ENCODE measurements around the gene UBALD2.
A peak's percentile ranks its signal among the peaks of the same experiment; 100 is the strongest.
"Not testable (repeated sequence)": the region's sequence is repeated elsewhere in the genome, so short reads cannot be mapped to it uniquely, and the experiment has no call there.

Gene UBALD2

DNA sequence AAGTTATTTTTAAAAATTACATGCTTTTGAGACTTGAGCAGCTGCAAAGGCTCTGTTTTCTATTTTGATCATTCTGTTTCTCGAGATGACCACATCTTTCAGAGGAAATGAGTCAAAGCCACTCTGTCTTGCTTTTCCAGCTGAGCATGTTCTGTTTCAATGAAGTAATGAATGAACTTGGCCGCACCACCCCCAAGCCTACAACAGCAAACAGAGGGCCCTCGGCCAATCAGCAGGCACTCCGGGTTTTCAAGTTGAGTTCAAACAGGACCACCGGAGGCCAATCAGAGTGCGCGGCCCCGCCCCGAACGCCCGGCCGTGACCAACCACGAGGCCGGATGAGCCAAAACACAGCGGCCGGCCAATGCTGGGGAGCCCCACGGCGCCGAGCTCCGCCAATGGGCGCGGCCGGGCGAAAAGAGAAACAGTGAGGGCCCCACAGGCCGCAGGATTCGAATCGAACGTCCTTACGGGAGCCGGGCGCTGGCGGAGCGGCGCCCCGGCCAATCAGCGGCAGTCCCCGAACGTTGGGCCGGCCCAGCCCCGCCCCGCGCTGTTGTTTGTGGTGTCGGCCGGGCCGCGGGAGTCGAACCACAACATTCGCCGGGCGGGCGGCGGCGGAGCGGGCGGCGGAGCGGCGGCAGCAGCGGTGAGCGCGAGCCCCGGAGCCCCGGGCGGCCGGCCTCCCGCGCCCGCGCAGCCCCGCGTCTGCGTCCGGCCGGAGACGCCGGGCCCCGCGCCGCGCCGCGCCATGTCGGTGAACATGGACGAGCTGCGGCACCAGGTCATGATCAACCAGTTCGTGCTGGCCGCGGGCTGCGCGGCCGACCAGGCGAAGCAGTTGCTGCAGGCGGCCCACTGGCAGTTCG lies at the start of gene UBALD2:
TSS of gene UBALD2 (plus strand) at position 594 of the 869 bp plus-strand sequence. CDS start at position 752, 158 bp downstream.
- DNase-seq (ENCODE audit: low read depth), result peak; percentile 98

DNA sequence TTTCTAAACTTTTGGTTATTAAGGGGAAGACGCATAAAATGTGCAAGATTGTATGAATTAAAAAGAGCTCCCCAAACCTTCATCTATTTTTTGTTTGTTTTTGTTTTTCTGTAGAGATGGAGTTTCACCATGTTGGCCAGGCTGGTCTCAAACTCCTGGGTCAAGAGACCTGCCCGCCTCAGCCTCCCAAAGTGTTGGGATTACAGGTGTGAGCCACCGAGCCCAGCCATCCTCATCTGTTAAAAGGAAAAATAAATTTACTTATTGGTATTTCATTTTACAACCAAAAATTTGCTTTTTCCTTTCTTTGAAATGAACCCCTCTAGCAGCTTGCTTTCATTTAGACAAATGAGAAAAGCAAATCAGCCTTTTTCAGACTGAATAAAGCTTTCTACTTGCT lies 48.1 kb upstream of the UBALD2 start:
- no peak for DNase-seq (ENCODE audit: low read depth)

DNA sequence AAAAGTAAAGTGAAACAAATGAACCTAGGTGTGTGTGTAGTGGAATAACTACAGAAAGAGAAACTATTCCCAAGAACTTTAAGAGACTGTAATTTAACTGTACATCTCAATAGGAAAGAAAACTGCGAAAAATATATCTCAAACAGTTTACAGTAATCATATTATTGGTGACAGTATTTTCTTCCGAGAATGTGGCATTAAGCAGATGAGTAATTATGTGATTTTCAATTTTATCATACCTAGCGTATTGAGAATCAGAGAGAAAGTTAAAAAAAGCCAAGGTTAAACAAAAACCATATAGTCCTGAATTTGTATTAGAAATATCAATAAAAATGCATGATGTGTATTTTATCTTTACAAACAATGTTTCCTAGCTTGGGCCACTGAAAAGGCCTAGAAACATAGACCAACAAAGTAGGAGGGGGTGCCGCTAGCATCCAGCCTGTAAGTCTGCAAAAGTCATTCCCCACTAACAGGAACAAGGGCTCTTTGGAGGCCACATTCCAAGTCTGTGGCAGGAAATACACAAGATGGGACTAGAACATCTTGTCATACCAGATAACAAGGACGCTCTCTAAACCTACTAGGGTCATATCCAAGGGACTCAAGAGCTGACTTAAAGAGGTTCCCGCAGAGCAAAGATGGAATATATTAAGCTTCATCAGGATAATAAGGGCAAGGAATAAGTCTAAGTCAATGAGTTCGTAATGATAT lies 45.3 kb upstream of the UBALD2 start:
- no peak for DNase-seq (ENCODE audit: low read depth)

GRCh38 chr17:76223802-76224201 lies 41.3 kb upstream of the UBALD2 start:
- DNase-seq (ENCODE audit: low read depth), result no peak

GRCh38 chr17:76225373-76226086 lies 39.6 kb upstream of the UBALD2 start:
- DNase-seq (ENCODE audit: low read depth), result not testable (repeated sequence)

GRCh38 chr17:76226749-76227148 lies 38.4 kb upstream of the UBALD2 start:
- DNase-seq (ENCODE audit: low read depth), result not testable (repeated sequence)

GRCh38 chr17:76232342-76232741 lies 32.8 kb upstream of the UBALD2 start:
- no peak for DNase-seq (ENCODE audit: low read depth)

DNA sequence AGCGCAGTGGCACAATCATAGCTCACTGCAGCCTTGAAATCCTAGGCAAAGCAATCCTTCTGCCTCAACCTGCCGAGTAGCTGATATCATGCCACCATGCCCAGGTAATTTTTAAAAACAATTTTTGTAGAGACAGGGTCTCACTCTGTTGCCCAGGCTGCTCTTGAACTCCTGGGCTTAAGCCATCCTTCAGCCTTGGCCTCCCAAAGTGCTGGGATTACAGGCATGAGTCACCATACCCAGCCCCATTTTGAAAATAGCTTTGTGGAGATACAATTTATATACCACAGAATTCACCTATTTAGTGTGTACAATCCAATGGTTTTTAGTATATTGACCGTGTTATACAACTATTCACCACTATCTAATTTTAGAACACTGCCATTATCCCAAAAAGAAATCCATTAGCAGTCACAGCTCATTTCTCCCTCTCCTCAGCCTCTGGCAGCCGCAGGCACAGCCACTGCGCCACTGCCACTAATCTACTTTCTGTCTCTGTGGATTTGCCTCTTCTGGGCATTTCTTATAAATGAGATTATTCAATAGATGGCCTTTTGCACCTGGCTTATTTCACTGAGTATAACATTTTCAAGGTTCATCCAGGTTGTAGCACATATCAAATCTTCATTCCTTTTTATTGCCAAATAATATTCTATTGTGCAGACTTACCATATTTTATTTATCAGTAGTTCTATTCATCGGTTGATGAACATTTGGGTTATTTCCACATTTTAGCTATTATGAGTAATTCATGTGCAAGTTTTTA lies 31.4 kb upstream of the UBALD2 start:
- no peak for DNase-seq (ENCODE audit: low read depth)

DNA sequence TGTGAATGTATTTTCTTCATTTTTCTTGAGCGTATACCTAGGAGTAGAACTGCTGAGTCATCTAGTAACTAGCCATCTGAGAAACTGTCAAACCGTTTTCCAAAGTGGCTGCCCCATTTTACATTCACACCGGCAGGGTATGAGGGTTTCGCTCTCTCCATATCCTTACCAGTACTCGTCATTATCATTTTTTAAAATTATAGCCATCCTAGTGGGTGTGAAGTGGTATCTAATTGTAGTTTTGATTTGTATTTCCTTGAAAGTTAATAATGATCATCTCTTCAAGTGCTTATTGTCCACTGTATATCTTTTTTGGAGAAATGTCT lies 30.8 kb upstream of the UBALD2 start:
- no peak for DNase-seq (ENCODE audit: low read depth)

DNA sequence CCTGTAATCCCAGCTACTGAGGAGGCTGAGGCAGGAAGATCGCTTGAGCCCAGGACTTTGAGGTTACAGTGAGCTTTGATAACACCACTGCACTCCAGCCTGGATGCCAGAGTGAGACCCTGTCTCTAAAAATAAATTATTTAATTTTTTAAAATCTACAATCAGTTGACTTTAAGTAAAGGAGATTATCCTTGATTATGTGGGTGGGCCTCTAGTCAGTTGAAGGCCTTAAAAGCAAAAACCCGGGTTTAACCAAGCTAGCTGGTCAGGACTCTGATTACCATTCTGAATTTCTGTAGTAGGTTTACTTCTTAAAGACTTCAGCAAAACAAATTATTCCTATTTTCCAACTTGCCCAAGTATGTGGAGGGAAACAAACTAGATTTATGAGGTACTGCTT lies 29.3 kb upstream of the UBALD2 start:
- no peak for DNase-seq (ENCODE audit: low read depth)

DNA sequence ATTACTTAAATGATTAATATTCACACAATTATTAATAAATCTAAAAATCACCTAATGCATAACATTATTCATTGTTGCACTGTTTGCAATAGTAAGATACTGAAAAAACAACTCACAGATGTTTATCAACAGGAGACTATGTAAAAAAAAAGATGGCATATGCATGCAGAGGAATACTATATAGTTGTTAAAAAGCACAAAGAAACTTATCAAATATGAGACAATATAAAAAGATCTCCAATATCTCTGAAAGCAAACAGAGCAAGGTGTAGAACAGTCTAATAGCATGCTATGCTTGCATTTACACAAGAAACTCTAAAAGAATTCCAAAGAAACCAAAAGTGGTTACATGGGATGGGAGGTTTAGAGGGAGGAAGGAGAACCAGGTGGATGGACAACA lies 28.5 kb upstream of the UBALD2 start:
- DNase-seq (ENCODE audit: low read depth), result no peak

- no peak for DNase-seq (ENCODE audit: low read depth)
These were observed 27.3 kb upstream of the UBALD2 start for GRCh38 chr17:76237859-76238313.

DNA sequence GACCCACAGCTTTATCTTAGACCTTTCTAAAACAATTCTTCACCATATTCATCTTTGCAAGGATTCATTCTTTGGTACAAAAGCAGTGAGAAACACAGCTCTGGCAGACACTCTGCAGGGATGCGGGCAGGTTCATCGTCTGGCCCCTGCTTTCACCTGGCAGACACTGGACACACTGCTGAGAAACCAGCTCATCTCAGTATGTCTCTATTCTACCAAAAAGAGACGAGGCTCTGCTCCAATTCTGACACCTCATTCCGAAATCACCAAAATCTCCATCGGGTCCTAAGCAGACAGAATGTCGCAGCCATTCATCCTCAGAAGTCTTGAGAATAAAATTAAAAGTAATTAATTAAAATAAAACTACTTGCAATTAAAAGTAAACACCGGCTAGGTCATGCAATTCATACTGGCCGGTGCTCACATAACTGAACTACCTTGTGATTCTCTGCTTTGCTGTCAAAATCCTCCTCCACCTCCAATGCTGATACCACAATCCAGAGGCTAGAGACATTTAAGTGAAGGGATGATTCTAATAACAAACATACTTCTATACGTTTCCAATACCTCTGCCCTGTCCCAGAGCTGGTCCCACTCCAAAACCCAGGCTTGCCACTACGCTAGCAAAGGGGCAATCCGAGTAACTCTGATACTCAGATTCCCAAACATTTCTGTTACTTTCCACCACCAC lies 26.2 kb upstream of the UBALD2 start:
- DNase-seq (ENCODE audit: low read depth), result no peak

GRCh38 chr17:76239538-76240274 lies 25.4 kb upstream of the UBALD2 start:
- no peak for DNase-seq (ENCODE audit: low read depth)

DNA sequence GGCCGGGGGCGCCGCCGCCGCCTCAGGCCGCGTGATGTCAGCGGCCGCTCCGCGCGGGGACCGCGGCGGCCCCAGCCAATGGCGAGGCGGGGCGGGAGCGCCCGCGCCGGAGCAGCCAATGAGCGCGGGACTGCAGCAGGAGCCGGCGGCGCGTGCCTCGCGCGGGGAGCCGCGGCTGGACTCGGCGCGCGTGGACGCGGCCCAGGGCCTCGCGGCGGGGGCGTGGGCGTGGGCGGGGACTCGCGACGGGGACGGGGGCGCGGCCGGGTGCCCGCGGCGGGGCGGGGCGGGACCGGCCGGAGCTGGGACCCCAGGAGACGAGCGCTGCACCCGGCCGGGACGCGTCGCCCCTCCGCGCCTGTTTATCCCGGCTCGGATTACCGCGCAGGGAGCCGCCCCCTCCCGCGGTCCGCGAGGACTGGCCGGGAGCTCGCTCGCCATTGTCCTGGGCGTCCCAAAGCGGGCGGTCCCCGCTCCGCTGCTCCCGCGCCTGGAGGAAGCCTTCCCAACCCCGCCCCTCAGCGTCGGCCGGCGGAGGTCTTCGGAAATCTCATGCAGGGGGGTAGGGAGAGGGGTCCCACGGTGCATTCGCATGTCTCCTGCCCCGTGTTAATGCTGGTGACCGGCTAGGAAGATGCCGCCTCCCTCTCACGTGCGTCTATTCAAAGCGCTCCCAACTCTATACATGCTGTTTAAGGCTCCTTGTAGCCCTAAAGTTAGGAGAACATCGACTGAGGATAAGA lies 24.5 kb upstream of the UBALD2 start, which contains the start of gene RNF157:
TSS of gene RNF157 (minus strand) at position 33 of the 743 bp plus-strand sequence. CDS start 253 bp downstream, outside the sequence.
- DNase-seq (ENCODE audit: low read depth), result peak; percentile 60

GRCh38 chr17:76241204-76241538 lies 24.0 kb upstream of the UBALD2 start:
- no peak for DNase-seq (ENCODE audit: low read depth)

DNA sequence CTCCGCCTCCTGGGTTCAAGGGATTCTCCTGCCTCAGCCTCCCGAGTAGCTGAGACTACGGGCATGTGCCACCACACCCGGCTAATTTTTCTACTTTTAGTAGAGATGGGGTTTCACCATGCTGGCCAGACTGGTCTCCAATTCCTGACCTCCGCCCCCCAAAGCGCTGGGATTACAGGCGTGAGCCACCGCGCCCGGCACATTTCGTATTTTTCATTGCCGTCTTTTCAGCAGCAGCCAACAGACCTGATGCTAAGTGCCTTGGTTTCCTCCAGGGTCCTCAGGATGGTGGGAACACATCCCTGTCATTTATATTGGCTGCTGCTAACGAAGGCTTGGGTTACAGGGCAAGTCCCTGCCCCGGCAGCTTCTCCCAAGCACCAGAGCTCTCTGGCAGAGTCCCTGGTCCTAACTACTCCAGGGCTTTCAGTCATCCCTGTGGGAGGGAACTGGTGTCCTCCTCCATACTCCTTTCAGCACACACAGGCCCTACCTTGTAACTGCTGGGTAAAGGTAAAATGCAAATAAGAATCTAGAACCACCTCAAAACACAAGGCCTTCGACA lies 23.4 kb upstream of the UBALD2 start:
- no peak for DNase-seq (ENCODE audit: low read depth)

GRCh38 chr17:76243826-76244679 lies 21.1 kb upstream of the UBALD2 start:
- DNase-seq (ENCODE audit: low read depth), result no peak

GRCh38 chr17:76244721-76245120 lies 20.4 kb upstream of the UBALD2 start:
- not testable (repeated sequence) for DNase-seq (ENCODE audit: low read depth)

All from activated T-helper 9 cell treated with anti-CD3 and anti-CD28 coated beads, Interleukin-2, amount 50 U/mL, for 16 hours (primary cell).